B cell (primary cell): ENCODE results near the gene ABTB2. TPM values are rescaled to one million over a fixed set of nuclear protein-coding genes. Genes with fewer than 3 reads are reported as not detected.
"Not testable (repeated sequence)": the region's sequence is repeated elsewhere in the genome, so short reads cannot be mapped to it uniquely, and the experiment has no call there.

ENCODE experiments used
- ATAC-seq: fragments of 200-7000 bp; cut with Tn5 transposase; one replicate; pipeline ENCODE4 v1.10.0; 2021; ENCODE audit warnings: low read depth, mild to moderate bottlenecking, moderate number of reproducible peaks, moderate library complexity
- CTCF ChIA-PET: fragments of 350-600 bp; sonication (Branson Sonifier 250); formaldehyde crosslinking; loops from one replicate; lab custom pipeline; 2021; ENCODE audit warnings: antibody characterized with exemption, inconsistent platforms; lab: Charles Lee
- POLR2A ChIA-PET: fragments of 350-600 bp; sonication (Branson Sonifier 250); formaldehyde crosslinking; loops from one replicate; lab custom pipeline; 2021; ENCODE audit warnings: antibody characterized with exemption; lab: Charles Lee
- DNase-seq: peaks from one replicate; pipeline ENCODE4 v3.0.0; 2013
- H2AFZ ChIP-seq: 2 replicates; pipeline ENCODE4 v1.6.1; 2012; ENCODE audit warnings: mild to moderate bottlenecking, low read depth, low read length; ENCODE audit not compliant: insufficient read depth, poor library complexity, severe bottlenecking
- H3K27ac ChIP-seq, 2 donors: 1 replicate in 1 of 2; 2 replicates in 1 of 2; pipeline ENCODE4 v1.5.1; 2012 to 2013; ENCODE audit warnings: low read length in 2 of 2, mild to moderate bottlenecking in 2 of 2, moderate library complexity in 1 of 2
- H3K27me3 ChIP-seq, 4 experiments: fragments of 200-600 bp in 1 of 4; sonication (generic) in 1 of 4; replicated peaks in 1 of 4; 1 replicate in 2 of 4; 2 replicates in 2 of 4; pipeline versions ENCODE4 v1.6.1 to v1.7.0; 2013 to 2016; ENCODE audit warnings: low read length in 3 of 4, mild to moderate bottlenecking in 2 of 4, mixed read lengths in 1 of 4, moderate library complexity in 1 of 4; ENCODE audit not compliant: insufficient read depth in 4 of 4, control insufficient read depth in 3 of 4; ENCODE audit errors: control extremely low read depth in 1 of 4
- H3K36me3 ChIP-seq, 2 experiments: replicated peaks in 1 of 2; 1 replicate in 1 of 2; 2 replicates in 1 of 2; pipeline versions ENCODE4 v1.6.1 to v1.7.1; 2013; ENCODE audit warnings: low read length in 1 of 2; ENCODE audit not compliant: insufficient read depth in 2 of 2, control insufficient read depth in 1 of 2; ENCODE audit errors: control extremely low read depth in 1 of 2, extremely low read depth in 1 of 2
- H3K4me1 ChIP-seq, 2 donors: fragments of 200-600 bp in 1 of 2; sonication (generic) in 1 of 2; 1 replicate in 1 of 2; 2 replicates in 1 of 2; pipeline versions ENCODE4 v1.5.1 to v1.6.1; 2013 to 2017; ENCODE audit warnings: low read length in 2 of 2; ENCODE audit not compliant: control insufficient read depth in 2 of 2, insufficient read depth in 2 of 2
- H3K4me2 ChIP-seq: replicated peaks from 2 replicates; pipeline ENCODE3; 2012; ENCODE audit warnings: mild to moderate bottlenecking, low read depth, low read length; ENCODE audit not compliant: poor library complexity, severe bottlenecking
- H3K4me3 ChIP-seq, 5 experiments: fragments of 200-600 bp in 1 of 5; sonication (generic) in 1 of 5; 1 replicate in 3 of 5; 2 replicates in 2 of 5; pipeline versions ENCODE4 v1.5.1 to v1.7.0; 2011 to 2016; ENCODE audit warnings: low read length in 4 of 5, mild to moderate bottlenecking in 4 of 5, low read depth in 2 of 5, control low read depth in 1 of 5, moderate library complexity in 1 of 5; ENCODE audit not compliant: insufficient read depth in 1 of 5; ENCODE audit errors: control extremely low read depth in 1 of 5, extremely low read depth in 1 of 5
- H3K79me2 ChIP-seq: fragments of 200-600 bp; sonication (generic); one replicate; pipeline ENCODE4 v1.6.0; 2016; ENCODE audit warnings: low read length; ENCODE audit not compliant: control insufficient read depth, insufficient read depth
- H3K9ac ChIP-seq: fragments of 200-600 bp; sonication (generic); 2 replicates; pipeline ENCODE4 v1.6.1; 2017; ENCODE audit warnings: mild to moderate bottlenecking, low read length, moderate library complexity
- H3K9me3 ChIP-seq, 3 donors: one replicate each; pipeline versions ENCODE4 v1.6.1 to v1.7.1; 2013; ENCODE audit warnings: low read length in 2 of 3; ENCODE audit not compliant: control insufficient read depth in 2 of 3, insufficient read depth in 1 of 3; ENCODE audit errors: control extremely low read depth in 1 of 3
- H4K20me1 ChIP-seq: 2 replicates; pipeline ENCODE4 v1.6.0; 2012; ENCODE audit warnings: mild to moderate bottlenecking, low read length; ENCODE audit not compliant: insufficient read depth, control insufficient read depth, poor library complexity, severe bottlenecking
- H3K27ac Mint-ChIP-seq: one replicate; pipeline ENCODE4 v1.8.0; 2021; ENCODE audit warnings: mixed read lengths
- H3K27me3 Mint-ChIP-seq: one replicate; pipeline ENCODE4 v1.8.0; 2021; ENCODE audit warnings: mixed read lengths
- H3K4me1 Mint-ChIP-seq: one replicate; pipeline ENCODE4 v1.8.0; 2021; ENCODE audit warnings: mixed read lengths
- H3K4me3 Mint-ChIP-seq: one replicate; pipeline ENCODE4 v1.8.0; 2021; ENCODE audit warnings: mixed read lengths
- H3K9me3 Mint-ChIP-seq: one replicate; pipeline ENCODE4 v1.8.0; 2022; ENCODE audit warnings: mixed read lengths; ENCODE audit not compliant: insufficient read depth
- EZH2 ChIP-seq: IDR thresholded peaks from 2 replicates; pipeline ENCODE4 v1.6.1; 2012; ENCODE audit warnings: borderline replicate concordance, low read depth, mild to moderate bottlenecking, moderate library complexity, low read length; ENCODE audit not compliant: insufficient read depth, poor library complexity, severe bottlenecking
- WGBS: methylation state at CpG from one replicate; pipeline ENCODE4 v1.1.5; 2013; ENCODE audit warnings: missing lambda C conversion rate; ENCODE audit not compliant: insufficient coverage; 5-methylcytosine and 5-hydroxymethylcytosine counted together
- intact Hi-C: fragments of 100-400 bp; cut with micrococcal nuclease; formaldehyde crosslinking; loops from one replicate; pipeline ENCODE4 v1.10.0; 2022
- polyA plus RNA-seq: library from polyadenylated mRNA; depleted of rRNA; stranded (reverse); fragments of >200 nt; gene quantifications from 2 replicates; pipeline ENCODE4 v1.2.3, GENCODE V29; 2012
- total RNA-seq, 2 donors: library from RNA; stranded (reverse); fragments of 120-200 nt in 1 of 2; gene quantifications; 1 replicate in 1 of 2; 2 replicates in 1 of 2; pipeline versions ENCODE4 v1.2.3 to v1.2.4, GENCODE V29; 2013 to 2022
- TF ChIP-seq, protein P1 (sequence below): fragments of 200-600 bp; IDR thresholded peaks from one replicate; pipeline ENCODE4 v1.8.0; 2022; ENCODE audit warnings: antibody characterized with exemption, mild to moderate bottlenecking

ABTB2 gene
- total and polyA plus RNA-seq, 2 donors (not counting 1 experiment from before 2014, with no cell fraction given): 0.30 to 5.9 TPM

DNA sequence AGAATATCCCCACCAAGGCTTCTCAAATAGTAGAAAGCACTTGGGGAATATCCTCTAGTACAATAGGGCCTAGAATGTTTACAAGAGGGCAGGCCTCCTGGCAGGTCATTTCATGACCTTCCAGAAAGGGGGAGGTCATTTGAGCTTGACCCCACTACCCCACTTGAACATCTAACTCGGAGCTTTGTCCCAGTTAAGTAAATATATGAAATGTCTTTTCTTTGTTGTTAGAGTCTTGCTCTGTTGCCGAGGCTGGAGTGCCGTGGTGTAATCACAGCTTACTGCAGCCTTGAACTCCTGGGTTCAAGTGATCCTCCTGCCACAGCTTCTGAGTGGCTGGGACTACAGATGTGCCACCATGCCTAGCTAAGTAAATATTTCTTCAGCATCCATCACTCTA lies 108.4 kb downstream of the ABTB2 start:
- Histone ChIP-seq H3K27ac (no peak overlapping the region), H3K9ac (no peak overlapping the region), H3K4me3 (no peak overlapping the region), H3K36me3 (no peaks in the 10 kb centered on the region), H3K79me2 (no peaks in the 10 kb centered on the region), H3K4me2 (no peak overlapping the region), H3K27me3 (peaks cover 0 to 2% (median 0%) of the 10 kb centered on the region in 4 experiments), H3K9me3 (no peaks in the 10 kb centered on the region), H2AFZ (no peak overlapping the region), H4K20me1 (no peaks in the 10 kb centered on the region), H3K4me1 (peaks cover 19 to 28% of the 10 kb centered on the region in 2 donors)
- ATAC-seq (no peak), DNase-seq (no peak)
- H3K27ac Mint-ChIP-seq: peak overlapping the region; percentile 64
- no peak for TF ChIP-seq EZH2
- TF ChIP-seq, protein P1, sequence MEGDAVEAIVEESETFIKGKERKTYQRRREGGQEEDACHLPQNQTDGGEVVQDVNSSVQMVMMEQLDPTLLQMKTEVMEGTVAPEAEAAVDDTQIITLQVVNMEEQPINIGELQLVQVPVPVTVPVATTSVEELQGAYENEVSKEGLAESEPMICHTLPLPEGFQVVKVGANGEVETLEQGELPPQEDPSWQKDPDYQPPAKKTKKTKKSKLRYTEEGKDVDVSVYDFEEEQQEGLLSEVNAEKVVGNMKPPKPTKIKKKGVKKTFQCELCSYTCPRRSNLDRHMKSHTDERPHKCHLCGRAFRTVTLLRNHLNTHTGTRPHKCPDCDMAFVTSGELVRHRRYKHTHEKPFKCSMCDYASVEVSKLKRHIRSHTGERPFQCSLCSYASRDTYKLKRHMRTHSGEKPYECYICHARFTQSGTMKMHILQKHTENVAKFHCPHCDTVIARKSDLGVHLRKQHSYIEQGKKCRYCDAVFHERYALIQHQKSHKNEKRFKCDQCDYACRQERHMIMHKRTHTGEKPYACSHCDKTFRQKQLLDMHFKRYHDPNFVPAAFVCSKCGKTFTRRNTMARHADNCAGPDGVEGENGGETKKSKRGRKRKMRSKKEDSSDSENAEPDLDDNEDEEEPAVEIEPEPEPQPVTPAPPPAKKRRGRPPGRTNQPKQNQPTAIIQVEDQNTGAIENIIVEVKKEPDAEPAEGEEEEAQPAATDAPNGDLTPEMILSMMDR: no peak
- no peak overlapping the region for H3K4me3 Mint-ChIP-seq
- intact Hi-C loops: no loop called here
- POLR2A ChIA-PET: interaction anchor here (0.6 to 1.2 kb wide), 2 partner anchors 10 to 101 kb away, joined by 3 read pairs; no protein-coding TSS in a partner anchor
- WGBS: 100% methylated on average over 1 of the region's 3 CpGs
- H3K9me3 Mint-ChIP-seq: no peaks in the 10 kb centered on the region
- CTCF ChIA-PET: interaction anchor here (2.5 to 2.8 kb wide), 2 partner anchors 75 to 112 kb away, joined by 9 to 10 read pairs; no protein-coding TSS in a partner anchor
- no peaks in the 10 kb centered on the region for H3K27me3 Mint-ChIP-seq
- peaks cover 39% of the 10 kb centered on the region for H3K4me1 Mint-ChIP-seq

DNA sequence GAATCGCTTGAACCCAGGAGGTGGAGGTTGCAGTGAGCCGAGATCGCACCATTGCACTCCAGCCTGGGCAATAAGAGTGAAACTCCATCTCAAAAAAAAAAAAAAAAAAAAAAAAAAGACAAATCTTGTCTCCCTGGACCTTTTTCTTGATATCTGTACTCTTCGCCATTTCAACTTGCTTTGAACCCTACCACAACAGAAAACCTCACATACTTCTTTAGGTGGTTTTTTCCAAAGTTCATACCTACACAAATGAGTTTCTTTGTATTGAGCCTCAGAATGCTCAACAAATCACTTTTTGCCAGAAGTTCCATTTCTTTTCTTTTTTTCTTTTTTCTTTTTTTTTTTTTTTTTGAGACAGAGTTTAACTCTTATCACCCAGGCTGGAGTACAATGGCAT lies 111.3 kb downstream of the ABTB2 start:
- H3K4me1 Mint-ChIP-seq: peaks cover 47% of the 10 kb centered on the region
- WGBS: 100% methylated on average over 2 of the region's 4 CpGs

More for the DNA sequence above, 111.3 kb downstream of the ABTB2 start:
- POLR2A ChIA-PET: interaction anchor here (0.6 kb wide), 1 partner anchor 17 kb away, joined by 4 read pairs; no protein-coding TSS in a partner anchor
- DNase-seq, H2AFZ ChIP-seq, H3K4me3 ChIP-seq, intact Hi-C loops, H3K9me3 Mint-ChIP-seq, H3K9me3 ChIP-seq, H3K27me3 ChIP-seq, ATAC-seq, H3K79me2 ChIP-seq, H3K9ac ChIP-seq, H3K4me2 ChIP-seq, H3K27me3 Mint-ChIP-seq, H3K27ac ChIP-seq, H3K36me3 ChIP-seq, H3K4me3 Mint-ChIP-seq, H4K20me1 ChIP-seq, H3K27ac Mint-ChIP-seq: not testable (repeated sequence)
- CTCF ChIA-PET: interaction anchor here (1.5 kb wide), 1 partner anchor 72 kb away, joined by 7 read pairs; no protein-coding TSS in a partner anchor
- H3K4me1 ChIP-seq: peaks cover 21 to 34% of the 10 kb centered on the region in 2 donors
